Loucy (cell line): ENCODE results near the gene SPOCK1.
"Not testable (repeated sequence)": the region's sequence is repeated elsewhere in the genome, so short reads cannot be mapped to it uniquely, and the experiment has no call there.

ENCODE experiments used
- H2AFZ ChIP-seq: fragments of 200-600 bp; sonication (generic); 2 replicates; pipeline ENCODE4 v1.6.0; 2016; ENCODE audit warnings: antibody characterized with exemption, mild to moderate bottlenecking, low read length, moderate library complexity
- H3F3A ChIP-seq: fragments of 200-600 bp; 2 replicates; pipeline ENCODE4 v1.6.0; 2016; ENCODE audit warnings: antibody characterized with exemption, low read depth, mild to moderate bottlenecking
- H3K27me3 ChIP-seq: fragments of 200-600 bp; sonication (generic); 2 replicates; pipeline ENCODE4 v1.6.1; 2014; ENCODE audit warnings: low read length, mild to moderate bottlenecking; ENCODE audit not compliant: insufficient read depth, poor library complexity, severe bottlenecking
- H3K36me3 ChIP-seq: fragments of 200-600 bp; sonication (generic); 2 replicates; pipeline ENCODE4 v1.6.1; 2016; ENCODE audit warnings: low read length; ENCODE audit not compliant: insufficient read depth
- H3K4me1 ChIP-seq: fragments of 200-600 bp; sonication (generic); 2 replicates; pipeline ENCODE4 v1.5.1; 2014; ENCODE audit warnings: low read length, mild to moderate bottlenecking; ENCODE audit not compliant: insufficient read depth, poor library complexity, severe bottlenecking
- H3K4me2 ChIP-seq: fragments of 200-600 bp; sonication (generic); 2 replicates; pipeline ENCODE4 v1.6.0; 2014; ENCODE audit warnings: antibody characterized with exemption, low read length, low read depth, mild to moderate bottlenecking; ENCODE audit not compliant: poor library complexity, severe bottlenecking
- H3K4me3 ChIP-seq: fragments of 200-600 bp; sonication (generic); 2 replicates; pipeline ENCODE4 v1.5.1; 2014; ENCODE audit warnings: low read length, mild to moderate bottlenecking, mixed read lengths; ENCODE audit not compliant: poor library complexity, severe bottlenecking
- H3K79me2 ChIP-seq: fragments of 200-600 bp; sonication (generic); 2 replicates; pipeline ENCODE4 v1.6.1; 2014; ENCODE audit warnings: low read length; ENCODE audit not compliant: insufficient read depth
- H3K9ac ChIP-seq: fragments of 200-600 bp; sonication (generic); 2 replicates; pipeline ENCODE4 v1.6.0; 2014; ENCODE audit warnings: mild to moderate bottlenecking, low read depth, low read length, moderate library complexity; ENCODE audit not compliant: poor library complexity, severe bottlenecking
- H3K9me2 ChIP-seq: fragments of 200-600 bp; sonication (generic); replicated peaks from 2 replicates; pipeline ENCODE4 v1.6.1; 2016; ENCODE audit warnings: low read depth, low read length, mixed read lengths
- H3K9me3 ChIP-seq: fragments of 200-600 bp; sonication (generic); 2 replicates; pipeline ENCODE4 v1.6.1; 2014; ENCODE audit warnings: mild to moderate bottlenecking, antibody characterized with exemption, low read length, low read depth; ENCODE audit not compliant: insufficient read depth
- H4K20me1 ChIP-seq: fragments of 200-600 bp; sonication (generic); 2 replicates; pipeline ENCODE4 v1.6.0; 2014; ENCODE audit warnings: antibody characterized with exemption, low read length, mild to moderate bottlenecking; ENCODE audit not compliant: insufficient read depth, poor library complexity, severe bottlenecking
- EZH2phosphoT487 ChIP-seq: fragments of 200-600 bp; IDR thresholded peaks from 2 replicates; pipeline ENCODE4 v1.6.1; 2018; ENCODE audit warnings: antibody characterized with exemption, mild to moderate bottlenecking, moderate library complexity, borderline replicate concordance
- TF ChIP-seq, protein P1 (sequence below): fragments of 200-600 bp; sonication (generic); conservative IDR thresholded peaks from 2 replicates; pipeline ENCODE4 v1.5.1; 2014; ENCODE audit warnings: mild to moderate bottlenecking, antibody characterized with exemption, low read length

The SPOCK1 gene

DNA sequence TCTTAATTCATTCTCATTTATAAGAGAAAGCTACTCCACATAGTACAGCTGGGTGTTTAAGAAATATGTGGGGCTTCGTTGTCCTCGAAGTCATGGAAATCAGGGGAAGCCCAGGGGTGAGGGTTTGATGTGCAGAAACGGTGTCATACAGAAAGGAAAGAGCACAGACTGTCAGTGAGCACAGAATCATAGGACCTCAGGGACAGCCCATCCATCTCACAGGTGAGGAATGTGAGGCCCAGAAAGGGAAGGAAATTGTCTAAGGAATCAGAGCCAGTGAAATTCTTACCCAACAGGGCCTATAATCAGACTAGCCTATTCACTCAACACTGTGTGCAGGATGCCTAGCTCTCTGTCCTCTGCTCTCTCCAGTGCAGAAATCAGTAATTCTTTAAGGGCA is 535.6 kb downstream of the SPOCK1 start:
- no peaks in the 10 kb centered on the region for H3K36me3 ChIP-seq

DNA sequence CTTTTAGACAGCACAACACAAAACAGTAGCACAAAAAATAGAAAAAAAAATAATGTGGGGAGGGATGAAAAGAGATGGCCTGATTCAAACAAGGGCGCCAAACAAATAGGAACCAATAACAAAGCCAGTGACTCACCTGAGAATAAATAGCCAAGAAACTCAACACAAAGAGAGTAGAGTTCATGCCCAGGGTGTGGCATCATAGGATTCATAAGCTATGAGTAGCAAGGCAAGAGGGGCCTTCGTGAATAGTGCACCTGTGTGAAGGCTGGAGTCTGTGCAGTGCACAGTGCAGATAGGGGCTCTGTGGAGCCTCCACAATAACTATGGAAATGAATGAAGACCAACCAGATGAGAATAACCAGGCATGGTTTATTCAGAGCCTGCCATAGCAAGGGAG is 541.7 kb downstream of the SPOCK1 start:
- Histone ChIP-seq H3K36me3 (no peaks in the 10 kb centered on the region), H4K20me1 (no peaks in the 10 kb centered on the region), H3K4me3 (no peak overlapping the region), H3K4me2 (no peak overlapping the region), H3K79me2 (no peaks in the 10 kb centered on the region), H3K9ac (no peak overlapping the region), H3K27me3 (no peaks in the 10 kb centered on the region), H3K9me3 (peaks cover 4% of the 10 kb centered on the region; the same call in 1 of the 2 replicates), H2AFZ (no peak overlapping the region), H3F3A (no peaks in the 10 kb centered on the region), H3K9me2 (no peaks in the 10 kb centered on the region), H3K4me1 (no peaks in the 10 kb centered on the region)
- no peak for TF ChIP-seq EZH2phosphoT487
- TF ChIP-seq, protein P1, sequence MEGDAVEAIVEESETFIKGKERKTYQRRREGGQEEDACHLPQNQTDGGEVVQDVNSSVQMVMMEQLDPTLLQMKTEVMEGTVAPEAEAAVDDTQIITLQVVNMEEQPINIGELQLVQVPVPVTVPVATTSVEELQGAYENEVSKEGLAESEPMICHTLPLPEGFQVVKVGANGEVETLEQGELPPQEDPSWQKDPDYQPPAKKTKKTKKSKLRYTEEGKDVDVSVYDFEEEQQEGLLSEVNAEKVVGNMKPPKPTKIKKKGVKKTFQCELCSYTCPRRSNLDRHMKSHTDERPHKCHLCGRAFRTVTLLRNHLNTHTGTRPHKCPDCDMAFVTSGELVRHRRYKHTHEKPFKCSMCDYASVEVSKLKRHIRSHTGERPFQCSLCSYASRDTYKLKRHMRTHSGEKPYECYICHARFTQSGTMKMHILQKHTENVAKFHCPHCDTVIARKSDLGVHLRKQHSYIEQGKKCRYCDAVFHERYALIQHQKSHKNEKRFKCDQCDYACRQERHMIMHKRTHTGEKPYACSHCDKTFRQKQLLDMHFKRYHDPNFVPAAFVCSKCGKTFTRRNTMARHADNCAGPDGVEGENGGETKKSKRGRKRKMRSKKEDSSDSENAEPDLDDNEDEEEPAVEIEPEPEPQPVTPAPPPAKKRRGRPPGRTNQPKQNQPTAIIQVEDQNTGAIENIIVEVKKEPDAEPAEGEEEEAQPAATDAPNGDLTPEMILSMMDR = no peak

More for the DNA sequence above, 535.6 kb downstream of the SPOCK1 start:
- Histone ChIP-seq H3K9ac (no peak overlapping the region), H3K9me3 (no peaks in the 10 kb centered on the region), H3K4me1 (no peaks in the 10 kb centered on the region), H4K20me1 (no peaks in the 10 kb centered on the region), H2AFZ (no peak overlapping the region), H3K79me2 (no peaks in the 10 kb centered on the region), H3K4me2 (no peak overlapping the region), H3F3A (no peaks in the 10 kb centered on the region), H3K27me3 (no peaks in the 10 kb centered on the region), H3K4me3 (no peak overlapping the region), H3K9me2 (no peaks in the 10 kb centered on the region)
- TF ChIP-seq, protein P1 = no peak
- no peak for TF ChIP-seq EZH2phosphoT487

DNA sequence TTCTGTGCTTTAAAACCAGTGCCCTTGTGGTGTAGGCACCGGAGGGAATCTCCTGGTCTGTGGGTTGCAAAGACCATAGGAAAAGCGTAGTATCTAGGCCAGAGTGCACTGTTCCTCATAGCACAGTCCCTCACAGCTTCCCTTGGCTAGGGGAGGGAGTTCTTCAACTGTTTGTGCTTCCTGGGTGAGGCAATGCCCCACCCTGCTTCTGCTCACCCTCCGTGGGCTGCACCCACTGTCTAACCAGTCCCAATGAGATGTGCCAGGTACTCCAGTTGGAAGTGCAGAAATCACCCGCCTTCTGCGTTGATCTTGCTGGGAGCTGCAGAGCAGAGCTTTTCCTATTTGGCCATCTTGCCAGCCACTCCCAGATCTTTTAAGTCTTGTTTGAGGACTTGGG is 545.0 kb downstream of the SPOCK1 start:
- H3K79me2 ChIP-seq, H3K36me3 ChIP-seq, H3K4me3 ChIP-seq, H3K4me1 ChIP-seq, H3K4me2 ChIP-seq, H4K20me1 ChIP-seq, H3K9me3 ChIP-seq, H3F3A ChIP-seq, H3K9me2 ChIP-seq, H3K9ac ChIP-seq, H2AFZ ChIP-seq, H3K27me3 ChIP-seq: not testable (repeated sequence)

DNA sequence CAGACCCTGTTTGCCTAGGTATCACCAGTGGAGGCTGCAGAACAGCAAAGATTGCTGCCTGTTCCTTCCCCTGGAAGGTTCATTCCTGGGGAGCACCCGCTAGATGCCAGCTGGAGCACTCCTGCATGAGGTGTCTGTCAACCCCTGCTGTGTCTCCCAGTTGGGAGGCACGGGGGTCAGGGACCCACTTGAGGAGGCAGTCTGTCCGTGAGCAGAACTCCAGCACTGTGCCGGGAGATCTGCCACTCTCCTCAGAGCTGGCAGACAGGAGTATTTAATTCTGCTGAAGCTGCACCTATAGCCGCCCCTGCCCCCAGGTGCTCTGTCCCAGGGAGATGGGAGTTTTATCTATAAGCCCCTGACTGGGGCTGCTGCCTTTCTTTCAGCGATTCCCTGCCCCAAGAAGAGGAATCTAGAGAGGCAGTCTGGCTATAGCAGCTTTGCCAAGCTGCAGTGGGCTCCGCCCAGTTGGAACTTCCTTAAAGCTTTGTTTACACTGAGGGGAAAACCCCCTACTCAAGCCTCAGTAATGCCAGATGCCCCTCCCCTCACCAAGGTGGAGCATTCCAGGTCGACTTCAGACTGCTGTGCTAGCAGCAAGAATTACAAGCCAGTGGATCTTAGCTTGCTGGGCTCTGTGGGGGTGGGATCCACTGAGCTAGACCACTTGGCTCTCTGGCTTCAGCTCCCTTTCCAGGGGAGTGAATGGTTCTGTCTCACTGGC is 545.6 kb downstream of the SPOCK1 start:
- H3F3A ChIP-seq, H3K36me3 ChIP-seq, H3K9me3 ChIP-seq, H4K20me1 ChIP-seq, H2AFZ ChIP-seq, H3K9ac ChIP-seq, H3K4me3 ChIP-seq, H3K27me3 ChIP-seq, H3K4me2 ChIP-seq, H3K79me2 ChIP-seq, H3K9me2 ChIP-seq, H3K4me1 ChIP-seq: not testable (repeated sequence)
